K562 (cell line): ENCODE data around the gene PCSK7. TPM values are rescaled to one million over a fixed set of nuclear protein-coding genes. Genes with fewer than 3 reads are reported as not detected.

Experiments used
- ATAC-seq: fragments of 200-7000 bp; cut with Tn5 transposase; 3 replicates; pipeline ENCODE4 v1.9.1; 2020; ENCODE audit warnings: moderate library complexity
- BruUV-seq: library from RNA; stranded (reverse); fragments of 400-500 nt; replicated peaks from 2 replicates; lab custom pipeline; 2021; lab: Mats Ljungman, UMichigan
- CTCF ChIA-PET: fragments of 300-600 bp; formaldehyde crosslinking; extraction: SDS; loops from one replicate; lab custom pipeline; 2021; ENCODE audit warnings: low intra/inter-chr PET ratio; lab: Yijun Ruan, JAX
- POLR2A ChIA-PET: fragments of 300-600, 350-650 bp; sonication (Branson Sonifier 250); formaldehyde crosslinking; extraction: SDS; loops from one replicate; lab custom pipeline; 2021; ENCODE audit warnings: antibody characterized with exemption, inconsistent platforms; lab: Yijun Ruan, JAX
- DNase-seq, 4 experiments: peaks; one replicate each; pipeline versions ENCODE4 v3.0.0 to v3.0.0-alpha.2; 2011 to 2018; ENCODE audit warnings: low spot score in 3 of 4, mixed read lengths in 3 of 4; ENCODE audit errors: extremely low read depth in 1 of 4
- FAIRE-seq: peaks from 2 replicates; lab custom pipeline; 2011; peaks lifted over from hg19 to GRCh38; lab: Jason Lieb, UNC
- H2AFZ ChIP-seq: 2 replicates; pipeline ENCODE4 v1.6.0; 2011; ENCODE audit warnings: low read depth, low read length, control low read depth, inconsistent platforms
- H3K27ac ChIP-seq: fragments of 200-600 bp; 3 replicates; pipeline ENCODE4 v1.8.0; 2011; ENCODE audit warnings: low read depth, mild to moderate bottlenecking, control low read depth, inconsistent platforms, low read length, moderate library complexity, mixed read lengths; ENCODE audit errors: extremely low read depth
- H3K27me3 ChIP-seq, 2 experiments: fragments of 300-600 bp in 1 of 2; 2 replicates in 1 of 2; 3 replicates in 1 of 2; pipeline versions ENCODE4 v1.6.0 to v1.8.0; 2011; ENCODE audit warnings: inconsistent platforms in 2 of 2, low read length in 2 of 2, mild to moderate bottlenecking in 1 of 2, mixed read lengths in 1 of 2, moderate library complexity in 1 of 2; ENCODE audit not compliant: control insufficient read depth in 2 of 2, insufficient read depth in 2 of 2
- H3K36me3 ChIP-seq: fragments of 300-600 bp; 3 replicates; pipeline ENCODE4 v1.8.0; 2011; ENCODE audit warnings: mild to moderate bottlenecking, low read length, inconsistent platforms; ENCODE audit not compliant: control insufficient read depth, insufficient read depth
- H3K4me1 ChIP-seq, 2 experiments: fragments of 200-600 bp in 1 of 2; replicated peaks in 1 of 2; 2 replicates in 1 of 2; 3 replicates in 1 of 2; pipeline versions ENCODE4 v1.5.1 to v1.8.0; 2011; ENCODE audit warnings: inconsistent platforms in 2 of 2, low read length in 2 of 2, mild to moderate bottlenecking in 1 of 2, mixed read lengths in 1 of 2, moderate library complexity in 1 of 2; ENCODE audit not compliant: control insufficient read depth in 2 of 2, insufficient read depth in 2 of 2
- H3K4me2 ChIP-seq: 2 replicates; pipeline ENCODE4 v1.6.1; 2011; ENCODE audit warnings: low read length, control low read depth, inconsistent platforms, mixed read lengths; ENCODE audit not compliant: insufficient read depth
- H3K4me3 ChIP-seq: fragments of 200-600 bp; sonication (generic), shearing (Covaris generic); 2 replicates; pipeline ENCODE4 v1.5.1; 2016; ENCODE audit warnings: control low read depth, inconsistent platforms
- H3K79me2 ChIP-seq: fragments of 200-600 bp; 3 replicates; pipeline ENCODE4 v1.8.0; 2011; ENCODE audit warnings: low read length, inconsistent platforms; ENCODE audit not compliant: control insufficient read depth, insufficient read depth
- H3K9ac ChIP-seq, 2 experiments: 2 replicates each; pipeline versions ENCODE4 v1.6.0 to v1.6.1; 2011; ENCODE audit warnings: low read depth in 2 of 2, low read length in 2 of 2, control low read depth in 1 of 2, inconsistent platforms in 1 of 2, mild to moderate bottlenecking in 1 of 2, mixed read lengths in 1 of 2; ENCODE audit not compliant: insufficient read depth in 1 of 2
- H3K9me1 ChIP-seq: one replicate; pipeline ENCODE4 v1.6.0; 2011; ENCODE audit warnings: inconsistent platforms, mild to moderate bottlenecking, low read length, moderate library complexity; ENCODE audit not compliant: control insufficient read depth, insufficient read depth
- H3K9me3 ChIP-seq: replicated peaks from 2 replicates; pipeline ENCODE4 v1.5.1; 2011; ENCODE audit warnings: low read depth, low read length, inconsistent platforms; ENCODE audit not compliant: control insufficient read depth, insufficient read depth
- H4K20me1 ChIP-seq: replicated peaks from 2 replicates; pipeline ENCODE4 v1.6.1; 2011; ENCODE audit warnings: low read length, inconsistent platforms, mixed read lengths; ENCODE audit not compliant: control insufficient read depth, insufficient read depth
- CBFB ChIP-seq: sonication (generic); formaldehyde crosslinking; IDR thresholded peaks from 2 replicates; pipeline ENCODE4 v1.4.0; 2020; ENCODE audit warnings: mild to moderate bottlenecking, missing genetic modification reagents
- CBX1 ChIP-seq: sonication (generic); IDR thresholded peaks from 2 replicates; pipeline ENCODE4 v1.6.1; 2016; ENCODE audit warnings: antibody characterized with exemption, low read depth, mild to moderate bottlenecking
- GTF2F1 ChIP-seq: IDR thresholded peaks from 2 replicates; pipeline ENCODE4 v1.6.1; 2011; ENCODE audit warnings: low read depth, low read length, improper control_type of control experiment
- HDGF ChIP-seq: fragments of 450-650 bp; IDR thresholded peaks from 2 replicates; pipeline ENCODE4 v1.6.1; 2016
- HIVEP1 ChIP-seq: fragments of 250-450 bp; sonication (Bioruptor Pico); IDR thresholded peaks from 2 replicates; pipeline ENCODE4 v1.4.0; 2020; ENCODE audit warnings: mild to moderate bottlenecking
- NFXL1 ChIP-seq: fragments of 450-650 bp; formaldehyde crosslinking; IDR thresholded peaks from 2 replicates; pipeline ENCODE4 v1.4.0; 2021; ENCODE audit warnings: mild to moderate bottlenecking
- POLR2G ChIP-seq: fragments of 200-400 bp; formaldehyde crosslinking; IDR thresholded peaks from 2 replicates; pipeline ENCODE4 v1.6.1; 2017; ENCODE audit warnings: low read depth, mild to moderate bottlenecking, antibody characterized with exemption, low read length, moderate library complexity
- RAD21 ChIP-seq, 2 experiments: fragments of 250-450 bp in 1 of 2; fragments of 450-650 bp in 1 of 2; sonication (Bioruptor Pico) in 1 of 2; formaldehyde crosslinking in 1 of 2; IDR thresholded peaks in 1 of 2; conservative IDR thresholded peaks in 1 of 2; 2 replicates each; pipeline versions ENCODE4 v1.4.0 to v1.8.0; 2020 to 2022; ENCODE audit warnings: mild to moderate bottlenecking in 2 of 2, moderate library complexity in 1 of 2
- ZNF217 ChIP-seq: sonication (generic); formaldehyde crosslinking; IDR thresholded peaks from 2 replicates; pipeline ENCODE4 v1.8.0; 2022; ENCODE audit warnings: mild to moderate bottlenecking, missing genetic modification reagents
- WGBS: fragments of 100-300 bp; shearing (Covaris generic); methylation state at CpG from one replicate; pipeline ENCODE4 v1.1.6; 2016; ENCODE audit warnings: low coverage, mixed read lengths; ENCODE audit not compliant: insufficient coverage; ENCODE audit errors: missing lambda C conversion rate; 5-methylcytosine and 5-hydroxymethylcytosine counted together
- in situ Hi-C: fragments of 300-500 bp; cut with MboI; formaldehyde crosslinking; loops from 4 replicates; pipeline ENCODE4 v1.15.0; 2018; ENCODE audit warnings: inconsistent platforms, mixed read lengths
- intact Hi-C: fragments of 100-400 bp; cut with micrococcal nuclease; formaldehyde crosslinking; loops from 2 replicates; pipeline ENCODE4 v1.14.2; 2022
- polyA plus RNA-seq, 8 experiments: library from polyadenylated mRNA; depleted of rRNA in 4 of 8; stranded (reverse) in 5 of 8; unstranded in 3 of 8; fragments of >200 nt; fragmentation: Nextera tagmentation in 2 of 8; fragmentation: Illumina TruSeq in 1 of 8; extraction: Ambion mirVana in 2 of 8; extraction: Trizol in 1 of 8; gene quantifications; 2 replicates each; pipeline versions ENCODE4 v1.2.1 to v1.2.3, GENCODE V29; 2011 to 2014; ENCODE audit warnings: inconsistent platforms in 1 of 8, missing spikeins in 1 of 8
- total RNA-seq, 7 experiments: library from RNA; depleted of rRNA in 6 of 7; stranded (reverse); fragments of >200 nt in 6 of 7; fragmentation: Illumina TruSeq in 2 of 7; extraction: Trizol in 2 of 7; gene quantifications; 2 replicates each; pipeline versions ENCODE4 v1.2.1 to v1.2.3, GENCODE V29; 2011 to 2021; ENCODE audit warnings: low replicate concordance in 1 of 7
- TF ChIP-seq, protein P1 (sequence below), 2 experiments: fragments of 450-650 bp in 1 of 2; sonication (generic) in 1 of 2; formaldehyde crosslinking in 1 of 2; IDR thresholded peaks in 1 of 2; conservative IDR thresholded peaks in 1 of 2; 2 replicates each; pipeline versions ENCODE4 v1.6.1 to v1.8.1; 2016 to 2023; ENCODE audit warnings: mild to moderate bottlenecking in 2 of 2, moderate library complexity in 2 of 2, inconsistent platforms in 1 of 2, missing genetic modification reagents in 1 of 2
- TF ChIP-seq, protein P2 (sequence below): sonication (generic); formaldehyde crosslinking; IDR thresholded peaks from 2 replicates; pipeline ENCODE4 v1.9.0; 2022; ENCODE audit warnings: mild to moderate bottlenecking, missing genetic modification reagents
- TF ChIP-seq, protein P3 (sequence below), 2 experiments: IDR thresholded peaks; 2 replicates each; pipeline ENCODE4 v1.6.1; 2011; ENCODE audit warnings: borderline replicate concordance in 1 of 2, control low read depth in 1 of 2, low read depth in 1 of 2, low read length in 1 of 2, mild to moderate bottlenecking in 1 of 2, mixed read lengths in 1 of 2, moderate library complexity in 1 of 2; ENCODE audit not compliant: insufficient read depth in 1 of 2, insufficient read length in 1 of 2, poor library complexity in 1 of 2, severe bottlenecking in 1 of 2; ENCODE audit errors: extremely low read depth in 1 of 2
- TF ChIP-seq, protein P4 (sequence below): fragments of 250-450 bp; sonication (Bioruptor Pico); IDR thresholded peaks from 2 replicates; pipeline ENCODE4 v1.5.0; 2020; ENCODE audit warnings: mild to moderate bottlenecking

The PCSK7 gene
- total and polyA plus RNA-seq, 9 of the 15 experiments (the other 6 are each of a cell fraction or from before 2014, with no cell fraction given): 3.1 to 29.2 (median 15.6) TPM

DNA sequence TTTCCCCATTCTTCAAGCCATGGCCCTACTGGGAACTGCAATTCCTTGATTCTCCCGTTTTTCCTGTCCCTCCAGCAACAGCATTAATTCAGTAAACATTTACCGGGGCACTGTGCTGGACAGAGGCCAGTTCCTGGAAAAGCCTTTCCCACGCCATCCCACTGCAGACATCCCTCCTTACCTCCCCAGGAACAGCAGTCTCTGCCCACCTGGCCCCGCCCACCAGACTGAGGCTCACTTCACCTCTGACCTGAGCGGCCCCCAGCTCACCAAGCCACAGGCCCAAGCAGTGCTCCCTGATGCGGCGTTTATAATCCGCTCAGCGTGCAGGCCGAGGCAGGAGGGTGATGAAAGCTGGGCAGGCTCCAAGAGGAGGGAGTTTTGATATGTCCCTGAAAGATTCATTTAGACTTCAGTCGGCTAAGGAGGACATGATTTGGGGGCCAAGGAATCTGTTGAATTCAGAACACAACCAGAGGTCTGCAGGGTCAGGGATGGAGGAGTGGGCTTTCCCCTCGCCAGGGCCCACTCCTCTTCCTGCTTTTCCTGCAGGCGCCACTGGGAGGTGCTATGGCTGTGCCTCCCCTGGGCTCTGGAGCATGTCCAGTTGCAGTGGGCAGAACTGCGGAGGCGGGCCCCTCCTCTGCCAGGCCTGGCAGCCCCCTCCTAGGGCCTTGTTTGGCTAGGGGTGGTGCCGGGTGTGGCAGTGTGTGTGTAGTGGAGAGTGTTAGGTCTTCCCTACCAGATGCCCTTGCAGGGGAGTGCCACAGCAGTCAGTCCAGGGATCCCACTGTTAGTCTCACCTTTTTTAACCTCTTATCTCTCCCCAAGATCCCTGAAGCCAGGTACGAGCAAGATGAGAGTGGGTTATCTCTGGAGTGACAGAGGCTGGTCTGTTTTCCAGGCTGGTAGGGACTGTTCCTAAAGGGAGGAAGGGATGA is 34.1 kb downstream of the PCSK7 start (continued):
- peak; percentile 16 to 50; a peak in 2 of 4 replicates for TF ChIP-seq RAD21 (CRISPR knock-in tag; conservative IDR thresholded peaks at IDR 0.05 in 1 of 2, IDR thresholded peaks at IDR 0.05 in 1 of 2)
- TF ChIP-seq POLR2G: peak; percentile 59
- TF ChIP-seq, protein P1, sequence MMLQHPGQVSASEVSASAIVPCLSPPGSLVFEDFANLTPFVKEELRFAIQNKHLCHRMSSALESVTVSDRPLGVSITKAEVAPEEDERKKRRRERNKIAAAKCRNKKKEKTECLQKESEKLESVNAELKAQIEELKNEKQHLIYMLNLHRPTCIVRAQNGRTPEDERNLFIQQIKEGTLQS (IDR thresholded peaks at IDR 0.05): no peak
- TF ChIP-seq, protein P1 (CRISPR knock-in tag; conservative IDR thresholded peaks at IDR 0.05): no peak

DNA sequence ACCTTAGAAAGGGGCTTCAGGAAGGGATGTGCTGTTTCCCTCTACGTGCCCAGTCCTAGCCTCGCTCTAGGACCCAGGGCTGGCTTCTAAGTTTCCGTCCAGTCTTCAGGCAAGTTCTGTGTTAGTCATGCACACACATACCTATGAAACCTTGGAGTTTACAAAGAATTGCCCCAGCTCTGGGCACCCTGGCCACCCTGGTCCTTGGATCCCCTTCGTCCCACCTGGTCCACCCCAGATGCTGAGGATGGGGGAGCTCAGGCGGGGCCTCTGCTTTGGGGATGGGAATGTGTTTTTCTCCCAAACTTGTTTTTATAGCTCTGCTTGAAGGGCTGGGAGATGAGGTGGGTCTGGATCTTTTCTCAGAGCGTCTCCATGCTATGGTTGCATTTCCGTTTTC is 34.9 kb downstream of the PCSK7 start:
- H3K27me3 ChIP-seq: no peaks in the 10 kb centered on the region
- DNase-seq: no peak
- H3K9me1 ChIP-seq: no peaks in the 10 kb centered on the region
- no peak overlapping the region for H3K9ac ChIP-seq
- no peaks in the 10 kb centered on the region for H3K79me2 ChIP-seq
- no peak overlapping the region for H3K27ac ChIP-seq
- POLR2A ChIA-PET: interaction anchor here (0.7 kb wide), 1 partner anchor 49 kb away, joined by 3 read pairs; no protein-coding TSS in a partner anchor
- intact Hi-C loops: no loop called here
- in situ Hi-C loops: no loop called here
- no peak for FAIRE-seq
- no peak overlapping the region for H3K4me3 ChIP-seq
- no peaks in the 10 kb centered on the region; the same call in none of the 2 replicates for H4K20me1 ChIP-seq
- H3K4me2 ChIP-seq: no peak overlapping the region
- no TSS peak for BruUV-seq
- ATAC-seq: no peak
- no peak overlapping the region for H2AFZ ChIP-seq
- 86% methylated on average over 6 of the region's 7 CpGs for WGBS
- peaks cover 20% of the 10 kb centered on the region; the same call in 2 of the 3 replicates for H3K36me3 ChIP-seq
- no peaks in the 10 kb centered on the region for H3K9me3 ChIP-seq
- H3K4me1 ChIP-seq: peaks cover 0 to 30% of the 10 kb centered on the region in 2 experiments; a peak in 3 of 5 replicates
- CTCF ChIA-PET: no interaction called here
- no peak for TF ChIP-seq ZNF217 (CRISPR knock-in tag)
- no peak for TF ChIP-seq CBFB (CRISPR knock-in tag)
- TF ChIP-seq CBX1: no peak
- no peak for TF ChIP-seq HDGF
- no peak for TF ChIP-seq HIVEP1 (CRISPR knock-in tag)
- TF ChIP-seq NFXL1 (CRISPR knock-in tag): no peak
- TF ChIP-seq, protein P2, sequence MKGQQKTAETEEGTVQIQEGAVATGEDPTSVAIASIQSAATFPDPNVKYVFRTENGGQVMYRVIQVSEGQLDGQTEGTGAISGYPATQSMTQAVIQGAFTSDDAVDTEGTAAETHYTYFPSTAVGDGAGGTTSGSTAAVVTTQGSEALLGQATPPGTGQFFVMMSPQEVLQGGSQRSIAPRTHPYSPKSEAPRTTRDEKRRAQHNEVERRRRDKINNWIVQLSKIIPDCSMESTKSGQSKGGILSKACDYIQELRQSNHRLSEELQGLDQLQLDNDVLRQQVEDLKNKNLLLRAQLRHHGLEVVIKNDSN (CRISPR knock-in tag): no peak
- TF ChIP-seq, protein P3, sequence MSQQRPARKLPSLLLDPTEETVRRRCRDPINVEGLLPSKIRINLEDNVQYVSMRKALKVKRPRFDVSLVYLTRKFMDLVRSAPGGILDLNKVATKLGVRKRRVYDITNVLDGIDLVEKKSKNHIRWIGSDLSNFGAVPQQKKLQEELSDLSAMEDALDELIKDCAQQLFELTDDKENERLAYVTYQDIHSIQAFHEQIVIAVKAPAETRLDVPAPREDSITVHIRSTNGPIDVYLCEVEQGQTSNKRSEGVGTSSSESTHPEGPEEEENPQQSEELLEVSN (IDR thresholded peaks at IDR 0.05; ENCODE audit: borderline replicate concordance in 1 of 2, extremely low read depth in 1 of 2, insufficient read depth in 1 of 2, insufficient read length in 1 of 2, low read depth in 1 of 2, low read length in 1 of 2, poor library complexity in 1 of 2, severe bottlenecking in 1 of 2): no peak
- TF ChIP-seq, protein P4, sequence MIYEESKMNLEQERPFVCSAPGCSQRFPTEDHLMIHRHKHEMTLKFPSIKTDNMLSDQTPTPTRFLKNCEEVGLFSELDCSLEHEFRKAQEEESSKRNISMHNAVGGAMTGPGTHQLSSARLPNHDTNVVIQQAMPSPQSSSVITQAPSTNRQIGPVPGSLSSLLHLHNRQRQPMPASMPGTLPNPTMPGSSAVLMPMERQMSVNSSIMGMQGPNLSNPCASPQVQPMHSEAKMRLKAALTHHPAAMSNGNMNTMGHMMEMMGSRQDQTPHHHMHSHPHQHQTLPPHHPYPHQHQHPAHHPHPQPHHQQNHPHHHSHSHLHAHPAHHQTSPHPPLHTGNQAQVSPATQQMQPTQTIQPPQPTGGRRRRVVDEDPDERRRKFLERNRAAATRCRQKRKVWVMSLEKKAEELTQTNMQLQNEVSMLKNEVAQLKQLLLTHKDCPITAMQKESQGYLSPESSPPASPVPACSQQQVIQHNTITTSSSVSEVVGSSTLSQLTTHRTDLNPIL (CRISPR knock-in tag): no peak
- TF ChIP-seq GTF2F1: no peak
